ENCODE results near the gene COPZ1. TPM values are rescaled to one million over a fixed set of nuclear protein-coding genes. Genes with fewer than 3 reads are reported as not detected.
A peak's percentile ranks its signal among the peaks of the same experiment; 100 is the strongest.

Gene COPZ1
- total RNA-seq, 1 donor from 2014 or later: 196 TPM

DNA sequence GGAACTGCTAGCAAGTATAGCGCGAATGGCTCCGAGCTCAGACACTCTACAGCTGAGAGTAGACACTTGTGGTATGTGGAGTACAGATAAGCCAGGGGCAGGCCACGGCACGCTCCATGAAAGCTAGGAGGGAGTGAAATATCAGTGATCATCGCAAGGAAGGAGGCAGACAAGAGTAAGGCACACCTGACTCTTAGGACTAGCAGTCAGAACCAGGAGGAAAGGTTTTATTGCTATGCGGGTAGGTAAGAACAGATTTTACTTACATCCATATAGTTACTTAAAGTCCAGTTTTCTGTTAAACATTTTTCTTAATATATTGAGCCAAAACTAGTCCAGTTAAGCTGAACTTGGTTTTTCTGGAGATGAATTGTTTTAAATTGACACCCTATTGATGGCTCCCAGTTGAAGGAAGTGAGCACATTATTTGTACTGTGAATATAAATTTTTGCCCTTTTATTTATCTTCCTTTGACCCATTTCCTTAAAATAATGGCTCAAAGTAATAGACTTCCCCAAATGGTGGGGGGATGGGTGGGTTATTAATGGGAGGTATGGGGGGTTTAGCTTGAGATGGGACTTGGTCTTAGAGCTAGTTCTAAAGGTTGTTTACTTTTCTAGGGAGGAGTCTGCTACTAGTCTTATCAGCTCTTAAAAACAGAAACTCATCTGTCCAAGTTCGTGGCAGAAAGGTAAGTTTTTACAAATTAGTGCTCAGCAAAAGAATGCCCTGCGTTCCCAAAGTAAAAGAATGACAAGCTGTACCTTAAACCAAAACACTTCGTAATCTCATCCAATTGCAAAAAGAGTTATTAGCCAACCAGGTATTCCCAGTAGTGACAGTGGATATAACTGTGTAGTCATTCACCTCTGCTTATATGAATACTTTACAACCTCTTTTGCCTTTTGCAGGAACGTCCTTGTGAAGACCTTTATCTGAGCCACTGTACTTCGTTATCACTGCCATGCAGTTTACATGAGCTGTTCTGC, 38.6 kb upstream of the COPZ1 start:
- Mint-ChIP-seq H3K27ac (peak overlapping the region; percentile 74), H3K27me3 (no peaks in the 10 kb centered on the region), H3K4me1 (ENCODE audit: unreplicated experiment) (peaks cover 48% of the 10 kb centered on the region), H3K9me3 (no peaks in the 10 kb centered on the region), H3K36me3 (peaks cover 41% of the 10 kb centered on the region), H3K4me3 (peak overlapping the region; percentile 37)
- no peak for DNase-seq (ENCODE audit: extremely low spot score, unreplicated experiment)
- TF ChIP-seq, protein P1, sequence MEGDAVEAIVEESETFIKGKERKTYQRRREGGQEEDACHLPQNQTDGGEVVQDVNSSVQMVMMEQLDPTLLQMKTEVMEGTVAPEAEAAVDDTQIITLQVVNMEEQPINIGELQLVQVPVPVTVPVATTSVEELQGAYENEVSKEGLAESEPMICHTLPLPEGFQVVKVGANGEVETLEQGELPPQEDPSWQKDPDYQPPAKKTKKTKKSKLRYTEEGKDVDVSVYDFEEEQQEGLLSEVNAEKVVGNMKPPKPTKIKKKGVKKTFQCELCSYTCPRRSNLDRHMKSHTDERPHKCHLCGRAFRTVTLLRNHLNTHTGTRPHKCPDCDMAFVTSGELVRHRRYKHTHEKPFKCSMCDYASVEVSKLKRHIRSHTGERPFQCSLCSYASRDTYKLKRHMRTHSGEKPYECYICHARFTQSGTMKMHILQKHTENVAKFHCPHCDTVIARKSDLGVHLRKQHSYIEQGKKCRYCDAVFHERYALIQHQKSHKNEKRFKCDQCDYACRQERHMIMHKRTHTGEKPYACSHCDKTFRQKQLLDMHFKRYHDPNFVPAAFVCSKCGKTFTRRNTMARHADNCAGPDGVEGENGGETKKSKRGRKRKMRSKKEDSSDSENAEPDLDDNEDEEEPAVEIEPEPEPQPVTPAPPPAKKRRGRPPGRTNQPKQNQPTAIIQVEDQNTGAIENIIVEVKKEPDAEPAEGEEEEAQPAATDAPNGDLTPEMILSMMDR (conservative IDR thresholded peaks at IDR 0.05): no peak

DNA sequence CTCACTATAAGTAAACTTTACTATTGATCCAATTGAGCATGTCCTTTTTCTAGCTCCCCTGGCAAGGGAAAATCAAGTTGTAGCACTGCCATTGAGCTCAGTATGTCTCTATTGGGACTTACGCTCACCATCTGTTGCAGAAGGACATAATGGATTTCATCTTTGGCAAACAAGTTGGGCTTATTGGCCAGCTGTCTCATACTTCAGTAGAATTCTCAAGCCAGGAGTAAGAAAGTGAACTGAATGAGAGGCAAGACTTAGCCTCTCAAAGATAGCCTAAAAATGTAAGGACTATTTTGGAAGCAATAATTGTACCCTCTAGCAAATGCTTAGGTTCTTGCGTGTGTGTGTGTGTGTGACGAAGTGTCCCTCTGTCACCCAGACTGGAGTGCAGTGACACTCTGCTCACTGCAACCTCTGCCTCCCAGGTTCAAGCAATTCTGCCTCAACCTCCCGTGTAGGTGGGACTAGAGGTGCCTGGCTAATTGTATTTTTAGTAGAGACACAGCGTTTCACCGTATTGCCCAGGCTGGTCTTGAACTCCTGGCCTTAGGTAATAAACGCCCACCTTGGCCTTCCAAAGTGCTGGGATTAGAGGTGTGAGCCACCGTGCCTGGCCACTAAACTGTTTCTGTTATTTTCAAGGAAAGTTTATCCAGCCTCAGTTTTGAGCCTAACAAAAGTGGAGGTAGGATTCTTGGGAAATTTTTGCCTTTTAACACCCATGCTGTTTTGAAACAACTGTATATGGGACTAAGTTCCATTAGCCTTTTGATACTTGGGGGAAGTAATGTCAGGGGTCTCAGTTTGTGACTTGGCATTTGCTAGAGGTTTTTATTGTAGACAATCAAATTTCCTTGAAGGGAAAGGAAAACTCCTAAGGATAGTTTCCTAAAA, 37.4 kb upstream of the COPZ1 start:
- Mint-ChIP-seq H3K36me3 (peaks cover 41% of the 10 kb centered on the region), H3K27me3 (no peaks in the 10 kb centered on the region), H3K4me1 (ENCODE audit: unreplicated experiment) (peaks cover 44% of the 10 kb centered on the region), H3K27ac (peak overlapping the region; percentile 74), H3K4me3 (peak overlapping the region; percentile 26), H3K9me3 (no peaks in the 10 kb centered on the region)
- DNase-seq (ENCODE audit: extremely low spot score, unreplicated experiment): no peak
- TF ChIP-seq, protein P1 (conservative IDR thresholded peaks at IDR 0.05): no peak

DNA sequence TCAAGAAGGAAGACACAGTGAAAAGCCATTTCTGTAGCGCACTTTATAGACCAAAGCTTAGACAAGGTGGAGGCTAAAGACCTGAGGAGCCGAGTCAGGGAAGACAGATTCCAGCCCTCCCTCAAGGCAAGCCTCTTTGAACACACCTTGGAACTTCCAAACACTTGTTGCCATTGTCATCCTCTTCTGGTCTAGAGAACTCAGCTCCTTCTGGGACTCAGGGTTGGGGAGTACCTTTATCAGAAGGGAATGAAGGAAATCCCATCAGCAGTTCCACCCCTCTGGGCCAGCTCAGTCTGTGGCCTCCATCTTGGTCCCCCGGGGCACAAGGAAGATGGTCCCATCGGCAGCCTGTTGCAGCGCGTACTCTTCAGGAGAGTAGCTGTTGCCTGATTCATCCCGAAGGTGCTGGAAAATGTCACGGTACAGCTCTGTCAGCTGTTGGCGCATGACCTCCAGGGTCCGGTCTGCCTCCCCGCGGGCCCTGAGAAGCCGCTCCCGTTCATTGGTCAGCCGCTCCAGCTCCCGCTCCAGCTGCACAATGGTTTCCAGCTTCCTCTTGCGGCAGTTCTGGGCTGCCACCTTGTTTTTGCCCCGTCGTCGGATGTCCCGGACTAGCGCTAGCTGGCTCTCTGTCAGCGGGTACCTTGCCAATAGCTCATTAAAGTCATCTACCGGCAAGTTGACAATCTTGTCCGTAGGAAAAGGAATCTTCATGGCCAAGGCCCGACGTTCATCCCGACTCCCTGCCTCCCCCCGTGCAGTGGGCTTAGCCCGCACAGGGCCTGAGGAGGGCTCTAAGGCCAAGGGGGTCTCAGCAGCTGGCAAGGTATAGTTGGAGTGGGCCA, 32.6 kb upstream of the COPZ1 start:
- Mint-ChIP-seq H3K36me3 (peaks cover 8% of the 10 kb centered on the region), H3K9me3 (no peaks in the 10 kb centered on the region), H3K4me1 (ENCODE audit: unreplicated experiment) (peaks cover 11% of the 10 kb centered on the region), H3K27ac (no peak overlapping the region), H3K27me3 (no peaks in the 10 kb centered on the region), H3K4me3 (no peak overlapping the region)
- no peak for DNase-seq (ENCODE audit: extremely low spot score, unreplicated experiment)
- TF ChIP-seq, protein P1 (conservative IDR thresholded peaks at IDR 0.05): no peak

DNA sequence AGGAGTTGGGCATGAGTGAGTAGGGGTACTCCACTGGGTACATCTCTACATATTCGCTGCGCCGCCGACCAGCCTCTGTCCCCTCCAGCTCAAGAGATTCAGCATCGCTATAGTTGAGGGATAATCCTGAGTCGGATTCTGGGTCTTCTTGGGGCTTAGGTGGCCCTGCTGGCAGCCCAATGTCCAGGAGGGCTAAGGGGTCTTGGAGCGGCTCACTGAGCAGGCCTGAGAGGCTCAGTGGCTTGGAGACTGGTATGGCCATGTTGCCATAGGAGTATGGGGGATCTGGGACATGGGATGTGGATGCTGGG, 32.0 kb upstream of the COPZ1 start:
- Mint-ChIP-seq H3K27ac (peak overlapping the region; percentile 33), H3K9me3 (no peaks in the 10 kb centered on the region), H3K36me3 (peaks cover 3% of the 10 kb centered on the region), H3K4me3 (no peak overlapping the region), H3K4me1 (ENCODE audit: unreplicated experiment) (peaks cover 10% of the 10 kb centered on the region), H3K27me3 (no peaks in the 10 kb centered on the region)
- TF ChIP-seq, protein P1 (conservative IDR thresholded peaks at IDR 0.05): no peak
- DNase-seq (ENCODE audit: extremely low spot score, unreplicated experiment): no peak
